ENCODE data around the gene LAX1. TPM values are rescaled to one million over a fixed set of nuclear protein-coding genes. Genes with fewer than 3 reads are reported as not detected.
A peak's percentile ranks its signal among the peaks of the same experiment; 100 is the strongest.
"Not testable (repeated sequence)": the region's sequence is repeated elsewhere in the genome, so short reads cannot be mapped to it uniquely, and the experiment has no call there.

The LAX1 gene
- total and polyA plus RNA-seq, 8 donors: 0.06 to 2.8 (median 0.51) TPM; not detected in 2

GRCh38 chr1:203789966-203790365 lies 25.0 kb downstream of the LAX1 start:
- Histone ChIP-seq H3K4me1 (peaks cover 0 to 3% (median 2%) of the 10 kb centered on the region in 4 donors), H3K27me3 (no peaks in the 10 kb centered on the region), H3K4me3 (no peak overlapping the region), H3K27ac (no peak overlapping the region), H3K36me3 (no peaks in the 10 kb centered on the region), H3K9me3 (no peaks in the 10 kb centered on the region)
- WGBS, 5 donors: 41 to 58% (median 50%) methylated on average over 3 of the region's 3 CpGs
- DNase-seq: no peak
- TF ChIP-seq EP300 (IDR thresholded peaks at IDR 0.05): no peak
- no peak for TF ChIP-seq POLR2AphosphoS5 (IDR thresholded peaks at IDR 0.05)
- TF ChIP-seq, protein P1, sequence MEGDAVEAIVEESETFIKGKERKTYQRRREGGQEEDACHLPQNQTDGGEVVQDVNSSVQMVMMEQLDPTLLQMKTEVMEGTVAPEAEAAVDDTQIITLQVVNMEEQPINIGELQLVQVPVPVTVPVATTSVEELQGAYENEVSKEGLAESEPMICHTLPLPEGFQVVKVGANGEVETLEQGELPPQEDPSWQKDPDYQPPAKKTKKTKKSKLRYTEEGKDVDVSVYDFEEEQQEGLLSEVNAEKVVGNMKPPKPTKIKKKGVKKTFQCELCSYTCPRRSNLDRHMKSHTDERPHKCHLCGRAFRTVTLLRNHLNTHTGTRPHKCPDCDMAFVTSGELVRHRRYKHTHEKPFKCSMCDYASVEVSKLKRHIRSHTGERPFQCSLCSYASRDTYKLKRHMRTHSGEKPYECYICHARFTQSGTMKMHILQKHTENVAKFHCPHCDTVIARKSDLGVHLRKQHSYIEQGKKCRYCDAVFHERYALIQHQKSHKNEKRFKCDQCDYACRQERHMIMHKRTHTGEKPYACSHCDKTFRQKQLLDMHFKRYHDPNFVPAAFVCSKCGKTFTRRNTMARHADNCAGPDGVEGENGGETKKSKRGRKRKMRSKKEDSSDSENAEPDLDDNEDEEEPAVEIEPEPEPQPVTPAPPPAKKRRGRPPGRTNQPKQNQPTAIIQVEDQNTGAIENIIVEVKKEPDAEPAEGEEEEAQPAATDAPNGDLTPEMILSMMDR (IDR thresholded peaks at IDR 0.05): no peak
- TF ChIP-seq POLR2A (IDR thresholded peaks at IDR 0.05): no peak
- intact Hi-C loops (cut with DNase I; ENCODE audit: low total_unique reads): no loop called here

GRCh38 chr1:203791498-203791897 lies 26.5 kb downstream of the LAX1 start:
- no peak for TF ChIP-seq EP300 (IDR thresholded peaks at IDR 0.05)
- no peak for TF ChIP-seq POLR2A (IDR thresholded peaks at IDR 0.05)
- no peak for TF ChIP-seq POLR2AphosphoS5 (IDR thresholded peaks at IDR 0.05)
- TF ChIP-seq, protein P1 (IDR thresholded peaks at IDR 0.05): no peak
- H3K27me3 ChIP-seq: no peaks in the 10 kb centered on the region
- no peak overlapping the region for H3K4me3 ChIP-seq
- no peak for DNase-seq
- intact Hi-C loops (cut with DNase I; ENCODE audit: low total_unique reads): no loop called here
- no peaks in the 10 kb centered on the region for H3K9me3 ChIP-seq
- no peaks in the 10 kb centered on the region for H3K36me3 ChIP-seq
- peaks cover 0 to 7% (median 3%) of the 10 kb centered on the region in 4 donors for H3K4me1 ChIP-seq
- WGBS, 5 donors: 73 to 89% (median 86%) methylated on average over 3 of the region's 3 CpGs
- H3K27ac ChIP-seq: no peak overlapping the region

DNA sequence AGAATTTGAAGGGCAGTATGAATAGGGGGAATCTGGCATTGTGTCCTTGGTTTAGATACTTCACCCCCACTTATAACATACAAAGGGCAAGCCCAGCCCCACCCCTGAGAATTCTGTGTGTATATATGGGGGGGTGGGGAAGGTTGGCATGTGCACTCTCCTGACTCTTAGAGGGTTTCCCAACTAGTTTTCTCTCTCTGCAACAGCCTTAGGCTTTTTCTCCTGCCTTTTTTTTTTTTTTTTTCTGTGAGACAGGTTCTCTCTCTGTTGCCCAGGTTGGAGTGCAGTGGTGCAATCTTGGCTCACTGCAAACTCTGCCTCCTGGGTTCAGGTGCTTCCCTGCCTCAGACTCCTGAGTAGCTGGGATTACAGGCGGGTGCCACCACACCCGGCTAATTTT lies 27.5 kb downstream of the LAX1 start:
- DNase-seq: no peak
- WGBS, 5 donors: 86 to 95% (median 91%) methylated on average over 2 of the region's 2 CpGs
- Histone ChIP-seq H3K9me3 (no peaks in the 10 kb centered on the region), H3K27ac (no peak overlapping the region), H3K36me3 (peaks cover 0 to under 1% (median 0%) of the 10 kb centered on the region in 4 donors), H3K27me3 (no peaks in the 10 kb centered on the region), H3K4me1 (peaks cover 9 to 17% (median 13%) of the 10 kb centered on the region in 4 donors), H3K4me3 (no peak overlapping the region)
- intact Hi-C loops (cut with DNase I; ENCODE audit: low total_unique reads): no loop called here
- TF ChIP-seq POLR2AphosphoS5 (IDR thresholded peaks at IDR 0.05) (no peak), POLR2A (IDR thresholded peaks at IDR 0.05) (no peak), EP300 (IDR thresholded peaks at IDR 0.05) (no peak)
- TF ChIP-seq, protein P1 (IDR thresholded peaks at IDR 0.05): no peak

DNA sequence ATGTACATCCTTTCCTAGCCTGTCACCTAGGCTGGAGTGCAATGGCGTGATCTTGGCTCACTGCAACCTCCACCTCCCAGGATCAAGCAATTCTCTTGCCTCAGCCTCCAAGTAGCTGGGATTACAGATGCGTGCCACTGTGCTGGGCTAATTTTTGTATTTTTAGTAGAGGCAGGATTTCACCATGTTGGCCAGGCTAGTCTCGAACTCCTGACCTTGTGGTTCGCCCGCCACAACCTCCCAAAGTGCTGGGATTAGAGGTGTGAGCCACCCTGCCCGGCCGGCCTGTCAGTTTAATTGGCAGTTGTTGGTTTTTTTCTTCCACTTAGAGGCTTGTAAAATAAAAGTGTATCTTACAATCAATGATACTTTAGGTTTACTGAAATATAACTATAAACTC lies 28.6 kb downstream of the LAX1 start:
- intact Hi-C loops (cut with DNase I; ENCODE audit: low total_unique reads); H3K36me3 ChIP-seq; H3K4me3 ChIP-seq; H3K27me3 ChIP-seq; DNase-seq; H3K27ac ChIP-seq; H3K9me3 ChIP-seq: not testable (repeated sequence)
- WGBS, 5 donors: 94 to 98% (median 97%) methylated on average over 7 of the region's 7 CpGs
- H3K4me1 ChIP-seq: peaks cover 18 to 28% (median 23%) of the 10 kb centered on the region in 4 donors

GRCh38 chr1:203794764-203795440 lies 29.9 kb downstream of the LAX1 start:
- H3K27me3 ChIP-seq: no peaks in the 10 kb centered on the region
- intact Hi-C loops (cut with DNase I; ENCODE audit: low total_unique reads): no loop called here
- peaks cover 30 to 41% (median 37%) of the 10 kb centered on the region in 4 donors for H3K4me1 ChIP-seq
- WGBS, 5 donors: 73 to 78% (median 76%) methylated on average over 19 of the region's 19 CpGs
- no peak for DNase-seq
- no peak for TF ChIP-seq POLR2A (IDR thresholded peaks at IDR 0.05)
- no peak for TF ChIP-seq EP300 (IDR thresholded peaks at IDR 0.05)
- TF ChIP-seq, protein P1 (IDR thresholded peaks at IDR 0.05): no peak
- TF ChIP-seq POLR2AphosphoS5 (IDR thresholded peaks at IDR 0.05): no peak
- H3K36me3 ChIP-seq: peaks cover 0 to 20% (median 4%) of the 10 kb centered on the region in 4 donors
- peak overlapping the region in 4 of 5 donors; percentile 97 to 99 (median 98) for H3K27ac ChIP-seq
- peak overlapping the region; percentile 70 to 93 (median 74) for H3K4me3 ChIP-seq
- H3K9me3 ChIP-seq: no peaks in the 10 kb centered on the region
